Bone marrow (tissue), 2 donors: ENCODE data around the gene AMHR2.
"Not testable (repeated sequence)": the region's sequence is repeated elsewhere in the genome, so short reads cannot be mapped to it uniquely, and the experiment has no call there.

Source experiments
- DNase-seq, 2 donors: peaks; one replicate each; lab custom pipeline; 2025; lab: John Stamatoyannopoulos, UW

AMHR2 gene

GRCh38 chr12:53414756-53415417 is 8.8 kb upstream of the AMHR2 start:
- DNase-seq, result no peak

GRCh38 chr12:53415752-53416389 is 7.8 kb upstream of the AMHR2 start:
- not testable (repeated sequence) for DNase-seq

GRCh38 chr12:53417291-53417816 is 6.3 kb upstream of the AMHR2 start:
- peak in 1 of 2 donors; percentile 85 for DNase-seq

GRCh38 chr12:53418221-53418620 is 5.4 kb upstream of the AMHR2 start:
- no peak for DNase-seq

- no peak for DNase-seq
Measured at GRCh38 chr12:53419756-53420155, 3.9 kb upstream of the AMHR2 start.

- DNase-seq, result not testable (repeated sequence)
Measured at GRCh38 chr12:53422247-53422646, 1.4 kb upstream of the AMHR2 start.

GRCh38 chr12:53424626-53425514 is 1.2 kb downstream of the AMHR2 start:
- no peak for DNase-seq

- no peak for DNase-seq
Measured at GRCh38 chr12:53425515-53426150, 2.0 kb downstream of the AMHR2 start.

- no peak for DNase-seq
Measured at GRCh38 chr12:53427905-53428594, 4.4 kb downstream of the AMHR2 start.

GRCh38 chr12:53428741-53429140 is 5.1 kb downstream of the AMHR2 start:
- no peak for DNase-seq

- no peak for DNase-seq
Measured at GRCh38 chr12:53430116-53430515, 6.5 kb downstream of the AMHR2 start.

GRCh38 chr12:53431187-53431586 is 7.5 kb downstream of the AMHR2 start:
- no peak for DNase-seq

GRCh38 chr12:53435326-53435725 is 11.7 kb downstream of the AMHR2 start:
- not testable (repeated sequence) for DNase-seq

GRCh38 chr12:53439582-53439981 is 15.9 kb downstream of the AMHR2 start:
- DNase-seq, result not testable (repeated sequence)

GRCh38 chr12:53441040-53441833 is 17.6 kb downstream of the AMHR2 start, which contains the start of gene PRR13:
Gene PRR13, plus strand, starts transcription at chr12:53441734. Its CDS starts 981 bp downstream, at chr12:53442715.
- peak; percentile 88 to 100 for DNase-seq

GRCh38 chr12:53443955-53444354 is 20.3 kb downstream of the AMHR2 start:
- no peak for DNase-seq

GRCh38 chr12:53444593-53445325 is 21.1 kb downstream of the AMHR2 start:
- DNase-seq, result not testable (repeated sequence)

- DNase-seq, result no peak
Measured at GRCh38 chr12:53450936-53451335, 27.3 kb downstream of the AMHR2 start.

- peak; percentile 84 to 99 for DNase-seq
Measured at GRCh38 chr12:53451661-53452158, 28.1 kb downstream of the AMHR2 start, which contains the start of gene PCBP2. Gene PCBP2, plus strand, starts transcription at chr12:53452102. Its CDS starts 2,699 bp downstream, at chr12:53454801.
